Liver (tissue), 9 donors: ENCODE measurements around the gene FUBP3. TPM values are rescaled to one million over a fixed set of nuclear protein-coding genes. Genes with fewer than 3 reads are reported as not detected.
A peak's percentile ranks its signal among the peaks of the same experiment; 100 is the strongest.

Experiments
- DNase-seq: peaks from one replicate; pipeline ENCODE4 v3.0.0-alpha.2; 2017; ENCODE audit warnings: low spot score
- H3K27ac ChIP-seq, 2 donors: one replicate each; pipeline ENCODE4 v1.7.0; 2013; ENCODE audit warnings: inconsistent platforms in 2 of 2, low read length in 2 of 2, control low read depth in 1 of 2, low read depth in 1 of 2, mild to moderate bottlenecking in 1 of 2
- H3K27me3 ChIP-seq, 4 donors: one replicate each; pipeline versions ENCODE4 v1.6.1 to v1.7.0; 2013; ENCODE audit warnings: low read length in 3 of 4, inconsistent platforms in 1 of 4, mild to moderate bottlenecking in 1 of 4, moderate library complexity in 1 of 4; ENCODE audit not compliant: control insufficient read depth in 4 of 4, insufficient read depth in 4 of 4
- H3K36me3 ChIP-seq, 4 donors: one replicate each; pipeline versions ENCODE4 v1.6.1 to v1.7.0; 2013; ENCODE audit warnings: low read length in 3 of 4, mild to moderate bottlenecking in 3 of 4, low read depth in 1 of 4, moderate library complexity in 1 of 4; ENCODE audit not compliant: control insufficient read depth in 4 of 4, insufficient read depth in 3 of 4
- H3K4me1 ChIP-seq, 4 donors: one replicate each; pipeline versions ENCODE4 v1.6.1 to v1.7.0; 2013; ENCODE audit warnings: low read length in 3 of 4, mild to moderate bottlenecking in 3 of 4, moderate library complexity in 1 of 4; ENCODE audit not compliant: control insufficient read depth in 4 of 4, insufficient read depth in 4 of 4
- H3K4me3 ChIP-seq, 3 donors: one replicate each; pipeline versions ENCODE4 v1.6.1 to v1.7.0; 2013; ENCODE audit warnings: low read length in 3 of 3, control low read depth in 1 of 3, low read depth in 1 of 3, mild to moderate bottlenecking in 1 of 3
- H3K9ac ChIP-seq, 2 donors: one replicate each; pipeline ENCODE4 v1.7.0; 2013; ENCODE audit warnings: low read length in 2 of 2, mild to moderate bottlenecking in 2 of 2, moderate library complexity in 2 of 2, control low read depth in 1 of 2, low read depth in 1 of 2
- H3K9me3 ChIP-seq, 4 donors: one replicate each; pipeline versions ENCODE4 v1.6.1 to v1.7.0; 2013; ENCODE audit warnings: low read length in 3 of 4; ENCODE audit not compliant: control insufficient read depth in 4 of 4
- EGR1 ChIP-seq, 2 donors: IDR thresholded peaks; 2 replicates each; pipeline ENCODE4 v1.6.1; 2016 to 2018; ENCODE audit warnings: antibody characterized with exemption in 2 of 2, low read depth in 2 of 2
- FOXA2 ChIP-seq: IDR thresholded peaks from 2 replicates; pipeline ENCODE4 v1.6.1; 2016; ENCODE audit warnings: antibody characterized with exemption
- GABPA ChIP-seq, 2 donors: IDR thresholded peaks in 1 of 2; conservative IDR thresholded peaks in 1 of 2; 2 replicates each; pipeline ENCODE4 v1.6.1; 2016; ENCODE audit warnings: antibody characterized with exemption in 2 of 2, mild to moderate bottlenecking in 1 of 2, moderate library complexity in 1 of 2
- JUND ChIP-seq, 2 donors: IDR thresholded peaks; 2 replicates each; pipeline ENCODE4 v1.6.1; 2016; ENCODE audit warnings: antibody characterized with exemption in 2 of 2
- RAD21 ChIP-seq, 2 donors: IDR thresholded peaks; 2 replicates each; pipeline ENCODE4 v1.6.1; 2016; ENCODE audit warnings: antibody characterized with exemption in 2 of 2, mild to moderate bottlenecking in 2 of 2
- SP1 ChIP-seq: IDR thresholded peaks from 2 replicates; pipeline ENCODE4 v1.6.1; 2018; ENCODE audit warnings: antibody characterized with exemption, mild to moderate bottlenecking
- TAF1 ChIP-seq: conservative IDR thresholded peaks from 2 replicates; pipeline ENCODE4 v1.6.1; 2016; ENCODE audit warnings: antibody characterized with exemption, mild to moderate bottlenecking
- YY1 ChIP-seq: IDR thresholded peaks from 2 replicates; pipeline ENCODE4 v1.6.1; 2016; ENCODE audit warnings: antibody characterized with exemption, mild to moderate bottlenecking
- WGBS: extraction: QIAGEN DNeasy Blood & Tissue Kit; methylation state at CpG from one replicate; pipeline ENCODE4 v1.1.7; 2013; 5-methylcytosine and 5-hydroxymethylcytosine counted together
- polyA plus RNA-seq, 2 donors: library from polyadenylated mRNA; stranded (reverse) in 1 of 2; unstranded in 1 of 2; fragments of 200-250 nt in 1 of 2; fragments of >200 nt in 1 of 2; fragmentation: Nextera tagmentation in 1 of 2; extraction: Ambion mirVana in 1 of 2; gene quantifications; one replicate each; pipeline versions ENCODE4 v1.2.1 to v1.2.3, GENCODE V29; 2013 to 2015
- total RNA-seq, 2 donors: library from RNA; depleted of rRNA; stranded (reverse); fragments of >200 nt; gene quantifications; one replicate each; pipeline ENCODE4 v1.2.3, GENCODE V29; 2014
- TF ChIP-seq, protein P1 (sequence below): fragments of 150-350 bp; IDR thresholded peaks from 2 replicates; pipeline ENCODE4 v1.5.1; 2017; ENCODE audit warnings: improper control_type of control experiment, low read depth, low read length; ENCODE audit not compliant: missing input control
- TF ChIP-seq, protein P2 (sequence below): IDR thresholded peaks from 2 replicates; pipeline ENCODE4 v1.6.1; 2016; ENCODE audit warnings: antibody characterized with exemption, mild to moderate bottlenecking
- TF ChIP-seq, protein P3 (sequence below): IDR thresholded peaks from 2 replicates; pipeline ENCODE4 v1.6.1; 2016; ENCODE audit warnings: antibody characterized with exemption
- TF ChIP-seq, protein P4 (sequence below): IDR thresholded peaks from 2 replicates; pipeline ENCODE4 v1.6.1; 2016; ENCODE audit warnings: antibody characterized with exemption
- donor health status: healthy.
- donor health status: healthy.
- donor health status: healthy.
- donor health status: healthy.
- donor health status: healthy.

FUBP3 gene
- total and polyA plus RNA-seq, 4 donors, result 16.1 to 39.0 (median 24.8) TPM

DNA sequence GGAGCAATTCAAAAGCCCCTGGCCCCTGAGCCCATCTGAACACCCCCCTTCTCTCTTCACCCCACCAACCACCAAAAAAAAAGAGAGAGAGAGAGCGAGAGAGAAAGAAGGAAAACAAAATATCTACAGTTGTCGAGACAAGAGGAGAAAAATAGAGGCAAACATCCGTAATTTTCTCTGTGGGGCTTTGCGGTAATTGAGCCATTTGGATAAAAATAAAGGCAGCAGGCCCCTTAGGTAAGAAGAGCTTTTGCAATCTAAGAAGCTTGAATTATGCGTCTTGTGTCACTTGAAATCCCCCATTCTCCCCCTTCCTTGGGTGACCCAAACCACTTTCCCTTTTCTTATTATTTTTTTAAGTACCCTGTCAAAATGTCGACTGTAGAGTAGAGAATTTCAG, 35.5 kb upstream of the FUBP3 start (continued):
- TF ChIP-seq, protein P1, sequence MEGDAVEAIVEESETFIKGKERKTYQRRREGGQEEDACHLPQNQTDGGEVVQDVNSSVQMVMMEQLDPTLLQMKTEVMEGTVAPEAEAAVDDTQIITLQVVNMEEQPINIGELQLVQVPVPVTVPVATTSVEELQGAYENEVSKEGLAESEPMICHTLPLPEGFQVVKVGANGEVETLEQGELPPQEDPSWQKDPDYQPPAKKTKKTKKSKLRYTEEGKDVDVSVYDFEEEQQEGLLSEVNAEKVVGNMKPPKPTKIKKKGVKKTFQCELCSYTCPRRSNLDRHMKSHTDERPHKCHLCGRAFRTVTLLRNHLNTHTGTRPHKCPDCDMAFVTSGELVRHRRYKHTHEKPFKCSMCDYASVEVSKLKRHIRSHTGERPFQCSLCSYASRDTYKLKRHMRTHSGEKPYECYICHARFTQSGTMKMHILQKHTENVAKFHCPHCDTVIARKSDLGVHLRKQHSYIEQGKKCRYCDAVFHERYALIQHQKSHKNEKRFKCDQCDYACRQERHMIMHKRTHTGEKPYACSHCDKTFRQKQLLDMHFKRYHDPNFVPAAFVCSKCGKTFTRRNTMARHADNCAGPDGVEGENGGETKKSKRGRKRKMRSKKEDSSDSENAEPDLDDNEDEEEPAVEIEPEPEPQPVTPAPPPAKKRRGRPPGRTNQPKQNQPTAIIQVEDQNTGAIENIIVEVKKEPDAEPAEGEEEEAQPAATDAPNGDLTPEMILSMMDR, result no peak
- TF ChIP-seq EGR1 (IDR thresholded peaks at IDR 0.05; ENCODE audit: low read depth in 2 of 2) (no peak), GABPA (IDR thresholded peaks at IDR 0.05 in 1 of 2, conservative IDR thresholded peaks at IDR 0.05 in 1 of 2) (no peak), SP1 (no peak), FOXA2 (no peak)

DNA sequence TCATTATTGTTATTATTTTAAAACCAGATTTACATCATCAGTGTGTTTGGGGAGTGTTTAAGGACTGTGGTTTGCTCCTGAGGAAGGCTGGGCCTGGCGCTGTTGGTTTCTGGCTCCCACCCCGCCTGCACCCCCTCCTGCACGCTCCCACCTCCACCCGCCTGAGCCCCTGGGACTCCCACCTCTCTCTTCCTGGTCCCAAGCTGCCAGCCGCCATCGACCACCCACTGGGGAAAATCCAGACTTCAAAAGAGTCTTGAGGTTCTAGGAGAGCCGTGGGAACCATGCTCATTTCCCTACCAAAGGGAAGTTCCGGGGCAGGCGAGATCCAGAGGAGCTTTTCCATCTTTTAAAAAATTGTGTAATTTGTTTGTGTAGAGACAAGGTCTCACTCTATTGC, 35.0 kb upstream of the FUBP3 start:
- 83% methylated on average over 9 of the region's 9 CpGs for WGBS
- Histone ChIP-seq H3K4me3 (no peak overlapping the region), H3K9ac (no peak overlapping the region), H3K27ac (no peak overlapping the region), H3K4me1 (peaks cover 4 to 22% (median 12%) of the 10 kb centered on the region in 4 donors), H3K27me3 (no peaks in the 10 kb centered on the region), H3K9me3 (no peaks in the 10 kb centered on the region), H3K36me3 (no peaks in the 10 kb centered on the region)
- no peak for DNase-seq
- TF ChIP-seq TAF1 (no peak), JUND (IDR thresholded peaks at IDR 0.05) (no peak), RAD21 (IDR thresholded peaks at IDR 0.05) (no peak), YY1 (no peak)
- TF ChIP-seq, protein P2, sequence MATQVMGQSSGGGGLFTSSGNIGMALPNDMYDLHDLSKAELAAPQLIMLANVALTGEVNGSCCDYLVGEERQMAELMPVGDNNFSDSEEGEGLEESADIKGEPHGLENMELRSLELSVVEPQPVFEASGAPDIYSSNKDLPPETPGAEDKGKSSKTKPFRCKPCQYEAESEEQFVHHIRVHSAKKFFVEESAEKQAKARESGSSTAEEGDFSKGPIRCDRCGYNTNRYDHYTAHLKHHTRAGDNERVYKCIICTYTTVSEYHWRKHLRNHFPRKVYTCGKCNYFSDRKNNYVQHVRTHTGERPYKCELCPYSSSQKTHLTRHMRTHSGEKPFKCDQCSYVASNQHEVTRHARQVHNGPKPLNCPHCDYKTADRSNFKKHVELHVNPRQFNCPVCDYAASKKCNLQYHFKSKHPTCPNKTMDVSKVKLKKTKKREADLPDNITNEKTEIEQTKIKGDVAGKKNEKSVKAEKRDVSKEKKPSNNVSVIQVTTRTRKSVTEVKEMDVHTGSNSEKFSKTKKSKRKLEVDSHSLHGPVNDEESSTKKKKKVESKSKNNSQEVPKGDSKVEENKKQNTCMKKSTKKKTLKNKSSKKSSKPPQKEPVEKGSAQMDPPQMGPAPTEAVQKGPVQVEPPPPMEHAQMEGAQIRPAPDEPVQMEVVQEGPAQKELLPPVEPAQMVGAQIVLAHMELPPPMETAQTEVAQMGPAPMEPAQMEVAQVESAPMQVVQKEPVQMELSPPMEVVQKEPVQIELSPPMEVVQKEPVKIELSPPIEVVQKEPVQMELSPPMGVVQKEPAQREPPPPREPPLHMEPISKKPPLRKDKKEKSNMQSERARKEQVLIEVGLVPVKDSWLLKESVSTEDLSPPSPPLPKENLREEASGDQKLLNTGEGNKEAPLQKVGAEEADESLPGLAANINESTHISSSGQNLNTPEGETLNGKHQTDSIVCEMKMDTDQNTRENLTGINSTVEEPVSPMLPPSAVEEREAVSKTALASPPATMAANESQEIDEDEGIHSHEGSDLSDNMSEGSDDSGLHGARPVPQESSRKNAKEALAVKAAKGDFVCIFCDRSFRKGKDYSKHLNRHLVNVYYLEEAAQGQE, result no peak
- TF ChIP-seq, protein P3, sequence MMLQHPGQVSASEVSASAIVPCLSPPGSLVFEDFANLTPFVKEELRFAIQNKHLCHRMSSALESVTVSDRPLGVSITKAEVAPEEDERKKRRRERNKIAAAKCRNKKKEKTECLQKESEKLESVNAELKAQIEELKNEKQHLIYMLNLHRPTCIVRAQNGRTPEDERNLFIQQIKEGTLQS, result no peak

DNA sequence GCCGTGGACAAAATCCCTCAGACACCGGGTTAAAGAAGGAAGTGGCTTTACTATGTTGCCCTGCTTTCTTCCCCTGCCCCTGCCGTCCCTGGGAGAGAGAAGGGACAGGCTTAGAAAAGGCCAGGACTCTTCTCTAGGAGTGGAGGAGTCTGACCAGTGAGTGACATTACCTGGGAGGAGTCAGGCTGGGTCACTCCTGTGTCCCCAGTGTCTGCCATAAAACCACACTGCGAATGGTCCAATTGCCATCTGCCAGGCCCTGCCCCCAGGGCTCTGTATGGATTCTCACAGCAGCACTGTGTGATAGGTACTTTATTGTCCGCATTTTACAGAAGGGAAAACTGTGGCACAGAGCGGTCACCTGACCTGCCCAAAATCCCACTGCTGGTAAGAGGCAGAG, 31.3 kb upstream of the FUBP3 start:
- WGBS, result 84% methylated on average over 6 of the region's 6 CpGs
- no peak overlapping the region for H3K9ac ChIP-seq
- H3K9me3 ChIP-seq, result no peaks in the 10 kb centered on the region
- TF ChIP-seq, protein P4, sequence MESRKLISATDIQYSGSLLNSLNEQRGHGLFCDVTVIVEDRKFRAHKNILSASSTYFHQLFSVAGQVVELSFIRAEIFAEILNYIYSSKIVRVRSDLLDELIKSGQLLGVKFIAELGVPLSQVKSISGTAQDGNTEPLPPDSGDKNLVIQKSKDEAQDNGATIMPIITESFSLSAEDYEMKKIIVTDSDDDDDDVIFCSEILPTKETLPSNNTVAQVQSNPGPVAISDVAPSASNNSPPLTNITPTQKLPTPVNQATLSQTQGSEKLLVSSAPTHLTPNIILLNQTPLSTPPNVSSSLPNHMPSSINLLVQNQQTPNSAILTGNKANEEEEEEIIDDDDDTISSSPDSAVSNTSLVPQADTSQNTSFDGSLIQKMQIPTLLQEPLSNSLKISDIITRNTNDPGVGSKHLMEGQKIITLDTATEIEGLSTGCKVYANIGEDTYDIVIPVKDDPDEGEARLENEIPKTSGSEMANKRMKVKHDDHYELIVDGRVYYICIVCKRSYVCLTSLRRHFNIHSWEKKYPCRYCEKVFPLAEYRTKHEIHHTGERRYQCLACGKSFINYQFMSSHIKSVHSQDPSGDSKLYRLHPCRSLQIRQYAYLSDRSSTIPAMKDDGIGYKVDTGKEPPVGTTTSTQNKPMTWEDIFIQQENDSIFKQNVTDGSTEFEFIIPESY, result no peak
- no peak for TF ChIP-seq JUND (IDR thresholded peaks at IDR 0.05)
- TF ChIP-seq, protein P2, result no peak
- H3K4me1 ChIP-seq, result peaks cover 4 to 22% (median 12%) of the 10 kb centered on the region in 4 donors
- no peak for DNase-seq
- H3K36me3 ChIP-seq, result no peaks in the 10 kb centered on the region
- H3K27ac ChIP-seq, result peak overlapping the region; percentile 58 to 63
- no peak overlapping the region for H3K4me3 ChIP-seq
- H3K27me3 ChIP-seq, result no peaks in the 10 kb centered on the region
